Thyroid gland (tissue), 4 donors: ENCODE measurements around the gene DDX51. TPM values are rescaled to one million over a fixed set of nuclear protein-coding genes. Genes with fewer than 3 reads are reported as not detected.

Source experiments
- DNase-seq, 2 donors: peaks; one replicate each; pipeline ENCODE4 v3.0.0-alpha.2; 2019
- H3K27ac ChIP-seq, 3 donors: fragments of 200-600 bp; sonication (generic); 1 replicate in 2 of 3; 2 replicates in 1 of 3; pipeline ENCODE4 v1.5.1; 2016 to 2019; ENCODE audit warnings: mild to moderate bottlenecking in 1 of 3, moderate library complexity in 1 of 3
- H3K27me3 ChIP-seq: fragments of 200-600 bp; sonication (generic); one replicate; pipeline ENCODE4 v1.5.1; 2019
- H3K36me3 ChIP-seq, 2 donors: fragments of 200-600 bp; sonication (generic); one replicate each; pipeline ENCODE4 v1.5.1; 2016 to 2019
- H3K4me1 ChIP-seq, 2 donors: fragments of 200-600 bp; sonication (generic); one replicate each; pipeline ENCODE4 v1.5.1; 2017 to 2019
- H3K4me3 ChIP-seq, 3 donors: fragments of 200-600 bp; sonication (generic); replicated peaks in 1 of 3; 1 replicate in 2 of 3; 2 replicates in 1 of 3; pipeline ENCODE4 v1.5.1; 2016; ENCODE audit warnings: mild to moderate bottlenecking in 1 of 3
- H3K9me3 ChIP-seq: fragments of 200-600 bp; sonication (generic); one replicate; pipeline ENCODE4 v1.5.1; 2017
- CTCF ChIP-seq, 6 experiments: fragments of 200-600 bp in 3 of 6; fragments of 450-650 bp in 3 of 6; sonication (generic) in 3 of 6; IDR thresholded peaks; one replicate each; pipeline ENCODE4 v1.5.1; 2016 to 2019; ENCODE audit warnings: antibody characterized with exemption in 6 of 6, mild to moderate bottlenecking in 2 of 6, inconsistent platforms in 1 of 6, moderate library complexity in 1 of 6
- POLR2A ChIP-seq, 2 donors: fragments of 450-650 bp; IDR thresholded peaks; one replicate each; pipeline ENCODE4 v1.6.1; 2017; ENCODE audit warnings: antibody characterized with exemption in 2 of 2, mild to moderate bottlenecking in 2 of 2, moderate library complexity in 1 of 2
- WGBS, 2 donors: methylation state at CpG; one replicate each; pipeline ENCODE4 v1.1.5; 2017; 5-methylcytosine and 5-hydroxymethylcytosine counted together
- intact Hi-C: fragments of 100-400 bp; cut with DNase I; formaldehyde crosslinking; loops from one replicate; pipeline ENCODE4 v1.15.1; 2023
- total RNA-seq, 4 donors: library from RNA; depleted of rRNA; stranded (reverse); fragments of >200 nt; gene quantifications; one replicate each; pipeline ENCODE4 v1.2.3, GENCODE V29; 2016

Gene DDX51
- total RNA-seq, 4 donors from 2014 or later = 11.2 to 23.1 (median 13.7) TPM

GRCh38 chr12:132121283-132121682 is 22.8 kb downstream of the DDX51 start:
- TF ChIP-seq CTCF (IDR thresholded peaks at IDR 0.05) (no peak), POLR2A (IDR thresholded peaks at IDR 0.05) (no peak)
- H3K27ac ChIP-seq = no peak overlapping the region
- no peak overlapping the region for H3K4me3 ChIP-seq
- no peaks in the 10 kb centered on the region for H3K9me3 ChIP-seq
- H3K27me3 ChIP-seq = no peaks in the 10 kb centered on the region
- DNase-seq = no peak
- intact Hi-C loops = no loop called here
- 95 to 96% methylated on average over 14 of the region's 14 CpGs for WGBS, 2 donors
- peaks cover 18 to 26% of the 10 kb centered on the region in 2 donors for H3K36me3 ChIP-seq
- H3K4me1 ChIP-seq = no peaks in the 10 kb centered on the region

- no peak for DNase-seq
- Histone ChIP-seq H3K9me3 (no peaks in the 10 kb centered on the region), H3K4me1 (no peaks in the 10 kb centered on the region), H3K27me3 (no peaks in the 10 kb centered on the region), H3K4me3 (no peak overlapping the region), H3K36me3 (peaks cover 20 to 36% of the 10 kb centered on the region in 2 donors), H3K27ac (no peak overlapping the region)
- intact Hi-C loops = no loop called here
- WGBS, 2 donors = 86 to 93% methylated on average over 3 to 8 of the region's 22 CpGs
- TF ChIP-seq CTCF (IDR thresholded peaks at IDR 0.05) (no peak), POLR2A (IDR thresholded peaks at IDR 0.05) (no peak)
Observed at GRCh38 chr12:132118876-132119275, 25.2 kb downstream of the DDX51 start.

GRCh38 chr12:132117558-132117875 is 26.6 kb downstream of the DDX51 start:
- intact Hi-C loops = no loop called here
- no peak overlapping the region for H3K4me3 ChIP-seq
- H3K9me3 ChIP-seq = no peaks in the 10 kb centered on the region
- no peak overlapping the region for H3K27ac ChIP-seq
- H3K4me1 ChIP-seq = no peaks in the 10 kb centered on the region
- H3K27me3 ChIP-seq = no peaks in the 10 kb centered on the region
- peaks cover 19 to 38% of the 10 kb centered on the region in 2 donors for H3K36me3 ChIP-seq
- no peak for DNase-seq
- TF ChIP-seq CTCF (IDR thresholded peaks at IDR 0.05) (no peak), POLR2A (IDR thresholded peaks at IDR 0.05) (no peak)
- 94 to 97% methylated on average over 3 to 9 of the region's 10 CpGs for whole genome bisulfite sequencing, 2 donors

- Histone ChIP-seq H3K27ac (no peak overlapping the region), H3K36me3 (peaks cover 14 to 35% of the 10 kb centered on the region in 2 donors), H3K9me3 (no peaks in the 10 kb centered on the region), H3K4me1 (no peaks in the 10 kb centered on the region), H3K27me3 (no peaks in the 10 kb centered on the region), H3K4me3 (no peak overlapping the region)
- TF ChIP-seq CTCF (IDR thresholded peaks at IDR 0.05) = no peak
- TF ChIP-seq POLR2A (IDR thresholded peaks at IDR 0.05) = no peak
- intact Hi-C loops = no loop called here
- no peak for DNase-seq
- whole genome bisulfite sequencing, 2 donors = 97 to 98% methylated on average over 55 to 58 of the region's 58 CpGs
Observed at GRCh38 chr12:132116709-132117557, 27.2 kb downstream of the DDX51 start.

- intact Hi-C loops = no loop called here
- Histone ChIP-seq H3K27me3 (no peaks in the 10 kb centered on the region), H3K9me3 (no peaks in the 10 kb centered on the region), H3K27ac (no peak overlapping the region), H3K4me3 (no peak overlapping the region), H3K4me1 (no peaks in the 10 kb centered on the region), H3K36me3 (peaks cover 9 to 32% of the 10 kb centered on the region in 2 donors)
- 86 to 98% methylated on average over 9 of the region's 9 CpGs for WGBS, 2 donors
- TF ChIP-seq CTCF (IDR thresholded peaks at IDR 0.05) (no peak), POLR2A (IDR thresholded peaks at IDR 0.05) (no peak)
- no peak for DNase-seq
Observed at GRCh38 chr12:132115500-132115899, 28.6 kb downstream of the DDX51 start.
